Activated naive CD4-positive, alpha-beta T cell (primary cell): ENCODE measurements around the gene MTHFSD.

Experiments
- DNase-seq, 4 experiments: peaks; one replicate each; lab custom pipeline; 2025; lab: John Stamatoyannopoulos, UW

MTHFSD gene

DNA sequence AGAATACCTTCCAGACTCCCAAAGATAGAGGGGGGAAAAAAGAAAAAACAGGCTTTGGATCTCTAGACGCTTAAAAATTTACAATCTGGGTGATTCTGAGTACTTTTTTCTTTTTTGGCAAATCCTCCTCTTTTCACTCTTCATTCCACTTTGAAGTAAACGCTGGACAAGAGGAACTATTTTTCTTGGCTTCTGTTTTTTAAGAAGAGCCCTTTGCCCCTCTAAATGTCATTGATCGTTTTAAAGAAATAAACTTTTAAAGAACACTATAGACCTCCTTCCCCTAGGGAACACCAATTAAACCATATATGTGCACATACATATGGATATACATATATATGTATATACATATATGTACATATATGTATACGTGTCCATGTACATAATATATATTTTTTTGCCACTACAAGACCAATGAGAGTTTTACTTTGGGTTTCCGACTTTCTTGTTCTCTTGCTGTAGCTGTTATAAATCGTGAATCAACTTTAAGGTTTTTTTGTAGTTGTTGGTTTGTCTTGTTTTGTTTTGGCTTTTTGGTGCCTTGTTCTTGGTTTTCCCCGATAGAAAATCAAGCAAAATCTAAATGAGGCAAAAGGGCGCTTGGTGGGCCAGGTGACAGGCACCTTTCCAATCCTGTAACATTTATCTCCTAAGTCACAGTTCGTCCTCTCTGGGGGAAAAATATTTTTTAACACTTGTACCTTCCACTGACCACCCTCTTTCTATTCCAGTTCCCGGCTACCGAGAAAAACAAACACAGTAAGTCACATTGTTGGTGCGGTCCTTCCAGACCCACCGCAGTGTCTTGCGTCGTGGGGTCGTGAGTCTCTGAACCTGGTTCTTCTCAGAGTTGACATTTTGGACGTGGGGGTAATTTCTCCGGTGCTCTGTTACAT, 40.3 kb downstream of the MTHFSD start:
- DNase-seq, result no peak

DNA sequence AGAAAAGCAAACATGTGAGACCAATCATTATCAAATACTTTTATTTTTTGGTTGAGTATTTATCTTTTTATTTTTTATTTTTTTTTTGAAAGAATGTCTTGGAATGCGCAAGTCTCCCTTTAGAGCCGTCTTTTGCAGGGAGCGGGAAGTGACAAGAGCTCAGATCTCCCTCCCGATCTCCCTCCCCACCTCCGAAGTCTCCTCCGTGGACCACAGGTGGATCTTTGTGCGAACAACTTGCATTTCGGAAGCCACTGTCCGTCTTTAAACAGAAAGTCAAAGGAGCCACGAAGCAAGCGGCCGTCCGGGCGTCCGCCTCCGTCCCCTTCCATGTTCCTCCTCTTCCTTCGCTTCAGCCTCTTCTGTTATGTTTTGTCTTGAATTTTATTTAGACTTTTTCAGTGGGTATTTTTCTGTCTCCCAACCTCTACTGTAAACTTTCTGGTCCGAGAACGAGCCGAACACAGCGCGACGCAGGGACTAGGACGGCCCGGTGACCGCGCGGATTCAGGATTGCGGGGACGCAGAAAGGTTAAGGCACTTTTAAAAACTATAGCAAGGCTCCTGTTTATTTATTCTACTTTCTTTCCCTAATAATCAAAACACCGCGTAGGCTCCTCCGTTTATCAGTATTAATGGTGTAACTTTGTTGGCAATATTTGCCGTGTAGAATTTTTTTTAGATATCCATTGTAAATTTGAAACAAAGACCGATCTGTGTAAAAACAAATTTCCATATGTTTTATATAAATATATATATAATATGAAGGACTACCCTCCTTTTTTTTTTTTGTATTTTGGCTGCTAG, 41.4 kb downstream of the MTHFSD start:
- no peak for DNase-seq

DNA sequence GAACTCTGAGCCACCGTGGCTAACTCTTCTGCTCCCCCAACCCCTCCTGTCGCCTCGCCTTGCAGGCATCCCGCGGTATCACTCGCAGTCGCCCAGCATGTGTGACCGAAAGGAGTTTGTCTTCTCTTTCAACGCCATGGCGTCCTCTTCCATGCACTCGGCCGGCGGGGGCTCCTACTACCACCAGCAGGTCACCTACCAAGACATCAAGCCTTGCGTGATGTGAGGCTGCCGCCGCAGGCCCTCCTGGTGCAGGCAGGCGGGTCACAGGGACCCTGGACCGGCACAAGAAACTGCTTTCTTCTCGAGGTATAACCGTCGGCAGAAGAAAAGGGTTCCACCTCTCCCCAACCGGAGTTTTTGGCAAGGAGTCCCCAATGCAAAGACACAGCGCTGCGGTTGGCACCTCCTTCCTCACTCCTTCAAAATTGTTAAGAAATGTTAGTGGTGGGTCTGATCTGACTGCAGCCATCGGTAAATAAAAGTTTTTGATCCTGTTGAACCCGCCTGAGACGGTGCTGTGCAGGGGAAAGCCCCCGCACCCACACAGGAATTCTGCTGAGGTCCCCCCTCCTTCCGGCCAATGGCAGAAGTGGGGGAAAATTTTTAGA, 42.1 kb downstream of the MTHFSD start:
- no peak for DNase-seq

DNA sequence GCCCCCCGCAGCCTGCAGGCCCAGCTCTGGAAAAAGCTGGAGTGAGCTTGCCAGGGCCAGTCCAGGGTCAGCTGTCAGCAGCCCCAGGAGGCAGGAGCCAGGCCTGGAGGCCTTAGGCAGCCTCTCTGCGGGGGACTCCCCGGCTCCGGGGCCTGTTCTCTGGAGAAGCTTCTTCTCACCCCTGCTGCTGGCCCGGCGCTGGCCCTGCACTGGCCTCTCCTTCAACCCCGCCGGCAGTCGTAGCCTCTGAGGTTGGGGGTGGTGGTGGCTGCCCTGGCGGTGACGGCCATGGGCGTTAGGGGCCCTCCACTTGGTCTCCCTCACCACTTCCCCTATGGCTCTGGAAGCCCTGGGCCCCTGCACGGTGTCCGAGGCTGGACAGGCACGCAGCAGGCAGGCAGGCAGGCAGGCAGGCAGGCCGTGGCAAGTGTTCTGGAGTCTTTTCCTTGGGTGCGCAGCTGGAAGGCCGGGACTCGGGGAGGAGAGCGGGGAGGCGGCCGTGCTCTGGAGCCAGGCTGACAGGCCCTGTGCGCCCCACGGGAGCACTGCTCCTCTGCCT, 42.7 kb downstream of the MTHFSD start:
- no peak for DNase-seq

GRCh38 chr16:86511317-86512161, 43.5 kb downstream of the MTHFSD start:
- no peak for DNase-seq

- DNase-seq, result no peak
Measured at GRCh38 chr16:86510465-86511261, 44.4 kb downstream of the MTHFSD start, which contains the start of gene FOXF1. Gene FOXF1, plus strand, starts transcription at chr16:86510527. Its CDS starts 43 bp downstream, at chr16:86510570.

DNA sequence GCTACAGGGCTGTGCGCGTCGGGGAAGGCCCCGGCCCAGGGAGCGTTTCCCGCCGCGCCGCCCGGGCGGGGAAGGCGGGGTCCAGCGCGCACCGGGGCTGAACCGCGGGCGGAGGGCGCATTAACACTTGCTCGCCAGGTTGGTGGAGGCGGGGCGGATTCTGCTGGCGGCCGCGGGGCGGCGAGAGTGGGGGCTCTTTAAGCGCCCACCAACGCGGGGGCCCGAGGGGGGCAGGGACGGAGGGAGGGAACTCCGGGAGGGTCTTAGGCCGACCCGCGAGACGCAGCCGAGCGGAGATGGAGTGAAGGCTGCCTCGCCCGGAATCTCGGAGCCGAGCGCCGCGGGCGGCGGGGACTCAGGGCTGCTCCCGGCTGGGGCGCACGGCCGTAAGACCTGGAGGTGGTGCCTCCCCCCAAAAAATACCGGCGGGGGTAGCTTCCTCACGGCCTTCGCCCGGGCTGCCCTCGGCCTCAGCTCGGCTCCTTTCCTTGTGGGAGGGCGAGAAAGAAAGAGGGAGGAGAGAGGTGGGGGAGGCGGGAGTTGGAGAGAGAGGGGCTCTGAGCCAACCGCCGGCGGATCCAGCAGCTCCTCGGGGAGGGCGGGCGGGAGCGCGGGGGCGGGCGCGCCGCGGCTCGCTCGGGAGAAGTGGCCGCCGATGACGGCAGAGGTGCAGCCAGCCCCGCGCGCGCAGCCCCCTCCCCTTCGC, 45.1 kb downstream of the MTHFSD start:
- no peak for DNase-seq

DNA sequence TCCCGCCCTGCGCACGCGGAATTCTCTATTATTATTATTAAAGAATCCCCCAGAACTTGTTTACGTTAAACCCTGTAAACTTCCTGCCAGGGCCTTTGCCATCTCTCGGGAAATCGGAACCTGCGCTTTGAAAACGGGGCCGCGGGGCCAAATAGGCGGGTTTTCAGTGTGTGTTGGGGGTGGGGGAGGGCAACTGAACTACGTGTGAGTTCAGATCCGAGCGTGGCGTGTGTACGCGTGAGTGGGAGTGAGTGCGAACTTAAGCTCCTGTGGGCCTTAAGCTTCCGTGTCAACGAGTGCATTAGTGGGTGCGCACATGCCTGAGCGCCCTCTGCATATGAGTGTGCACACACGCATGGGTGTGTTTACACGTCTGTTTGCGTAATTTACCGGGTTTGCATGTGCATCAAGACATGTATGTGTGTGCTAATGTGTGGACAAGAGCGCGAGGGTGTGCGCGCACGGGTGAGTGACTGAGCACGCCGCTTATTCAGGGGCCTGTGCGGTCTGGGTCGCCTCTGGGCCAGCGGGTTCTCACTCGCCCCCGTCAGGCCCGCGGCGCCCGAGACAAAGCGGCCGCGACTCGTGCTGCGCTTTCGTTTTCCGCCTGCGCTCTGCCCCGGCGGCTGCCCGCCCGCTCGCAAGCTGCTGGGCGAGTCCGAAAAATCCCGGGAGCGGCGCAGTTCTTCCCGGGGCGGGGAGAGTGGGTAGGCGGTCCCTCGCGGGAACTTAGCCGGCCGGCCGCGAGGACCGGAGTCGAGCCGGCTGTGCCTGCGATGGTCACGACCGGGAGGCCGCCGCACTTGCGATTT, 45.9 kb downstream of the MTHFSD start:
- DNase-seq, result no peak

DNA sequence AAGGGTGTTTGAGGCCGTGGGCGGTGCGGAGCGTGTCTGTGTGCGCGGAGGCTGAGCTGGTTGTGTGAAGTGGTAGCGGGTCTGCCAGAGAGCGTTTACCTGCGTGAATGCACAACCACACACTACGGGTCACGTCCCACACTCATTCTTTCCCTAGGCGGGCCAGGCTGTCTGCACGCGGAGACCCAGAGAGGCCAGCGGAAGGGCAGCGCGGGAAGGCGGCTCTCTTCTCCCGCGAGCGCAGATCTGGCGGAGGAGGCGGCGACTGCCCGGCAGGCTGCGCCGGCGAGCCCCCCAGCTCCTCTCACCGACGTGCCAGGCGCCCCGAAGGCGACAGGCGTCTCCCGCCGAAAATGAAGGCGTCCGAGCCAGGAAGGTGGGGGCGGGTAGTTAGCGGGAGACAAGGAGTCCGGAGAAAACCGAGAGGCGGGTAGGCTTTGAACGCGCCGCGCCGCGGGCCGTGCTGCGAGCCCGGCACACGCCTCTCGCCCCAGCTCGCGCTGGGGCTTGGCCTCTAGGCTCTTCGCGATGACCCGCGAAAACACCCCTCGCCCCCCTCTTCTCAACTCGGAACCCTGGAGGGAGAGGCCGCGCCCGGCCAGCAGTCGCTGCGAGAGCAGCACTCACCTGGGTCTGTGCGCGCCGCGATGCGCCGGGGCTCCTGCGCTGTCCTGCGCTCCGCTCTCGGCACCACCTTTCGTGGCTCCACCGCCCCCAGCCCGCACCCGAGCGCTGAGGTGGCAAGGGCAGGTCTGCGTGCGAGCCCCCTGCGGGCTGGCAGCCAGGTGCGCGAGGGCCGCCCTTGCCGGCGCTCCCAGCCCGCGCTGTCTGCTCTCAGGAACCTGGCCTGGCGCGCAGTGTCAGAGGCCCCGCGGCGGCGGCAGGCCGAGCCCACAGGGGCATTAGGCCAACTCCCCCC, 46.7 kb downstream of the MTHFSD start:
- no peak for DNase-seq

- DNase-seq, result no peak
Measured at GRCh38 chr16:86507173-86508027, 47.6 kb downstream of the MTHFSD start.

- DNase-seq, result no peak
Measured at GRCh38 chr16:86505899-86506864, 48.9 kb downstream of the MTHFSD start.

DNA sequence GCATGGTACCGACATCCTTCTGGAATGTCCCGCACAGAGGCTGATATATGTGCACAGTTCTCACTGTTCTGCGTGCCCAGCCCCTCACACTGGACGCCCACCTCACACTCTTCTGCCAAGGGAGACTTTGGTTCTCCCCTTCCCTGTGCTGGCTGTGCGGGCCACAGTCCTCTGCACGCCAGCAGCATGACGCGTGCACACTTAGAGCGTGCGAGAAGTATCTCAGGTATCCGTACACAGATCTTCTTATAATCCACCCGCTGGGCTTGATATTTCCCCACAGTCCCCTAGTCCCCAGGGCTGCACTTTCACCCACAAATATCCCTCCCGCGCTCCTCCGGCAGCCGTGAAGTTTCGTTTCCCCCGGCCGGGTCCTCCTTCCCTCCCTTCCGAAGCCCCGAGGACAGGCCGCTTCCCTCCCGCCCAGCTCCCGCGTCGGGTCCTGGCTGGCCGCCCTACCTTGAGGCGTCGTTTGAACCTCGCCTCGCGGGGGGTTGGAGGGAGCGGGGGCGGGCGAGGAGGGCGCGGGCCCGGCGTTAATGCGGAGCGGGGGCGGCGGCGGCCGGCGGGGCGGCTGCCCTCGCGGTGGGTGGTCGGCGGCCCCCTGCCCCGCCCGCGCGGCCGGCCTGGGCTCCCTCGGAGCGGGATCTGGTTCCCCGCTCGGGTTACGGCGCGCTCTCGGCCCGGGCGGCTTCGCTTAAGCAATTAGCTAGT, 49.7 kb downstream of the MTHFSD start:
- DNase-seq, result no peak

DNA sequence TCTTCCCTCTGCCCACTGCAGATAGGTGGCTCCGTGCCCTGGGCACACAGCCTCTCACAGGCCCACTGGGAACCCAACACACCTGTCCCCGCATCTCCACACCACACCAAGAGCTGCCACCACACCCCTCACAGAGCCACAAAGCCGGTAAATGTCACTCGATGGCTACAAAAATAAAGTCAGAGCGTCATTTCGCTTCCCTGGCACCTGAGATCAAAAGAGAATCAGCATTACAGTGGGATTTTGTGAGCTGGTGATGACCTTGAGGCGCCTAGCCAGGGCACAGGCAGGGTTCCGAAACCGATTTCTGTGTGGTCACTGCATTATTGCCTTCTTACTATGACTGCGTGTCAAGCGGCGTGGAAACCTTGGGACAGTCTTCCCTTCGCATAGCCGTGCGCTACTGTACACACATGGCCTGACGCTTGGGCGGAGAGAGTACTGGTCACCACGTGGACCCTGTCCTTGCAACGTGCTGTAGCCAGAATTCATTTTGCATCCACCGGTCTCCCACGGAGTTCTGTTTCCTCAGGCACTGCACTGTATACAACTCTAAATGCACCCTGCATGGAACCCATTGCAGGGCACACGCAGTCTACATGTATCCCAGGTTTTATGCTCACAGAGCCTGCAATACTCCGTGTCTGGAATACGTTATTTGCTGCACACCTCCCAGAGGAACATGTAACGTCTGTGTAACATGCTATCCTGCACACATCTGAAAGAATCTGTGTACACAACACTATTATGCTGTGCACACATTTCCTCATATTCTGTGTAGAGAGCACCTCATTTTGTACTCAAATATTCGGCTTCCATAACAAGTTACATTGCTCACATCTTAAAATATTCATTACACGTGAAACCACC, 50.5 kb downstream of the MTHFSD start:
- no peak for DNase-seq

- DNase-seq, result no peak
Measured at GRCh38 chr16:86503830-86504229, 51.2 kb downstream of the MTHFSD start.
